ENCODE data around the gene VARS1.

Gene VARS1

DNA sequence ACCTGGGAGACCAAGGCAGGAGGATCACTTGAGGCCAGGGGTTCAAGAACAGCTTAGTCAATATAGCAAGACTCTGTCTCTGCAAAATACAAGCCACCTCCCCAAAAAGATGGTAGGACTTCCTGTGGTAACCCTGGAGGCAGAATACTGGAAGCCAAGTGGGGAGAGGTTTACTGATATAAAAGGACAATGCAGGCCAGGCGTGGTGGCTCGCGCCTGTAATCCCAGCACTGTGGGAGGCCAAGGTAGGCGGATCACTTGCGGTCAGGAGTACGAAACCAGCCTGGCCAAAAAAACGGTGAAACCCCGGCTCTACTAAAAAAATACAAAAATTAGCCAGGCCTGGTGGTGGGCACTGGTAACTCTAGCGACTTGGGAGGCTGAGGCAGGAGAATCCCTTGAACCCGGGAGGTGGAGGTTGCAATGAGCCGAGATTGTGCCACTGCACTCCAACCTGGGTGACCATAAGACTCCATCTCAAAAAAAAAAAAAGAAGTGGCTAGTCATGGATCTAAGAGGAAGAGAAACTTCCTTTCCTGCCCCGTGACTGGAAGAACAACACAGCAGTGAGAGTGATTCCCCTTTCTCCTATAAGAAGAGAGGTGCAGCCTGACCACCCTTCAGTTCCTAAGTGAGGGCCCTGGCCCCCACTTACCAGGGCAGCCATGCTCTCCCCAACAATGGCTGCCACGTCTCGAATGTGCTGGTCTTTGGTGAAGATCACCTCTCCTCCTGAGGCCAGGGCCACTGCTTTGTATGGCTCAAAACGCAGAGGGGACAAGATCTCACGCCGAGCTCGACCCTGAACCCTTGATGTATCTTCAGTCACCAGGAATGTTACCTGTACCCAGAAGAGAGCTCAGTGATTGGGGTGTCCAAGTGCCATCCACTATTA is 26.9 kb downstream of the VARS1 start:
- peak; percentile 84 for DNase-seq

DNA sequence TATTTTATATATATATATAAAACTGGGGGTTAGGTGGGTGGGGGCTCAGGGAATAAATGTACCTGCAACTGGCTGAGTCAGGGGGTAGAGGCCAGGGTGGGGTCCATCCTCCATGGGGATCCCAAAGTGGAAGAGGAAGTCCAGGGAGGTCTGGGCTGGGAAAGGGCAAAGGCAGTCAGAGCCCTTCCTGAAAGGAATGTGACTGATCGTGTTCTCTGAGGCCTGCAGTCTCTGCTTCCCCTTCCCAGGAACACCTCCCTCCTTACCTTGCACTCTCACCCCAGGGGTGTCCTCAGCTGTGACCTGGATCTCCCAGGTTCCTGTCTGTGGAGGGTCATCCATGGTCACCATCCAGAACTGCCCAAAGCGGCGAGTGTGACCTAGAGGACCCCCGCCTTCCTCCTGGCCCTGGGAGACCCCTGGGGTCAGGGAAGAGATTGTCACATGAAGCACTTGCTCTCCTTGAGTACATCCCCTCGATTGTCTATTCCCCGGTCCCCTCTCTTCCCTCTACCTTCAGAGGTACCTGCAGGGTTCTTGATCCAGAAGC is 28.4 kb downstream of the VARS1 start:
- DNase-seq = no peak

DNA sequence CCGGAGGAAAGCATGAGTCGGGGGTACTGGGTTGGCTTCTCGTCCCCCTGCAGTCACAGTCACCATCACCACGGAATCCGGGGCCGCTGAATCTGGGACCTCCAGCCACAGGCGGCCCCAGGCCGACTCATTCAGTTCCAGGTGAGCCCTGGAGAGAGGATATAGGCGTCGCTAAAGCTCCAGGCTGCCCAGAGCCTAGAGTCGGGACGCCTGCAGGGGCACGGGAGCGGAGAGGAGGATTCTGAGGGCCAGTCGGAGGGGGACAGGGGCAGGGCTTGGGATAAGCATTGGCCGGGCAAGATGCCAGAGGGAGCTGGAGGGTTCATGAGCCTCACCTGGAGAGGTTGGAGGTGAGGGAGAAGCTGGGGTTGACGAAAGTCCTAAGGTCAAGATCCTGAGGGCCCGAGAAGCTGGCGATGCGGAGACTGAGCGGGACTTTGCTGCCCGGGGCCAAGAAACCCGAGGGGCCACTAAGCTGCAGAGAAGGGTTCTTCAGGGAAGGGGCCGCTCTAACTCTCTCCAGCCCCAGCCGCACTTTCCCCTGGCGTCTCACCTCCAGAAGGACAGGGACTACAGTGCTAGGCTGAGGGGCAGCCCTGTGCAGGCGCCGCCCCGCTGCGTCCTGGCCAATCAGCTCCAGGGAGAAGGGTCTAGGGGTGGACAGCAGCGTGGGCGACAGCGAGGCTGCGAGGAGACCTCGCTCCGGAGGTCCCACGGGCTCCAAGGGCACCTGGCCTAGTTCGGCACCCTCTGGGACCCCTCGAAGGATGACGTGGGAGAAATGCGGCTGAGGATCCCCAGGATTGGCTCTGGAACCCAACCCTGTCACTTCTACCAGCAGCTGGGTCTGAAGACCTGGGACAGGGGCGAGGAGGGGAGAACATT is 29.4 kb downstream of the VARS1 start:
- no peak for DNase-seq

DNA sequence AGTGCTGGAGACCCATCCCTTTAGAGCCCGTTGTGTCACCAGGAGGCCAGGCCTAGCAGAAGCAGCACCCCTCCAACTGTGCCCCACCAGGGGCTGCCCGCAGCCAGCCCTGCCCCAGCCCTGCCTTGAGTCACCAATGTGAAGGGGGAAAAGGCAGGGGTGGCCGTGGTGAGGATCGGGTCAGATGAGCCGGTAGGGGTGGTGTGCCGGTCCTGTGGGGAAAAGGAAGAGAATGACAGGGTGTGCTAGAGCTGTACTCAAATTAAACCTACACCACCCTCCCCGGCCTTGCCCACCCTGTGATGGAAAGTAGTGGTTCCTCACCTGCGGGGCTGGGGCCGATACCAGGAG is 30.0 kb downstream of the VARS1 start:
- no peak for DNase-seq

DNA sequence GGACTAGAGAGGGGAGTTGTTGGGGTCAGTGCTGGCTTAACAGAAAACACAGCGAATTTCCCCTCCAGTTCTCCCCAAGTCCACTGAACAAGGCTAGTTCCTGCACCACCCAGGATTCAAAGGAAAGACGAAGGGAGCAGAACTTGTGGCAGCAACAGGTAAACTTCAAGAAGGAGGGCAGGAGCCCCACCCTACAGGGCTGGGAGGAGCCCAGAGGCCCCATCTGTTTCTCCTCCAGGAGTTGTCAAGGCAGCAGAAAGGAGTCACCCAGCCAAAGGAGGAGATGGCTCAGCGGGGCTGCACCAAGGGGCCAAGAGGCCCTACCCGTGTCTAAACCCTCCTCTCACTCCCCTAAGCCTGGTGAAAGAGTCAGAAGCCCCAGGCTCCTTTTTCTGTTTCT is 31.4 kb downstream of the VARS1 start:
- no peak for DNase-seq

DNA sequence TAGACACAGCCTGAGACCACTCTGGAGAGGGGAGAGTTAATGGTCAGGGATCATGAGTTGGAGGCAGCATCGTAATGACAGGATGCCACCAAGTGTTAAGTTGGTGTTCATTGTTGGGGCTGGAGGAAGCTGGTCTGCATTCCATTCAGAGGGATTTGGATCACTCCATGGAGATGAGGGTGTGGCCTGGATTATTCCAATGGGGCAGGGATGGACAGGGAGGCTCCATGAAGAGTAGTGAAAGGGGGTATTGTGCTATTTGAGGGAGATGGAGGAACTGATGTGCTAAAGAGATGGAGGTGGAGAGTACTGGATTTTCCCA is 32.0 kb downstream of the VARS1 start:
- DNase-seq = no peak

DNA sequence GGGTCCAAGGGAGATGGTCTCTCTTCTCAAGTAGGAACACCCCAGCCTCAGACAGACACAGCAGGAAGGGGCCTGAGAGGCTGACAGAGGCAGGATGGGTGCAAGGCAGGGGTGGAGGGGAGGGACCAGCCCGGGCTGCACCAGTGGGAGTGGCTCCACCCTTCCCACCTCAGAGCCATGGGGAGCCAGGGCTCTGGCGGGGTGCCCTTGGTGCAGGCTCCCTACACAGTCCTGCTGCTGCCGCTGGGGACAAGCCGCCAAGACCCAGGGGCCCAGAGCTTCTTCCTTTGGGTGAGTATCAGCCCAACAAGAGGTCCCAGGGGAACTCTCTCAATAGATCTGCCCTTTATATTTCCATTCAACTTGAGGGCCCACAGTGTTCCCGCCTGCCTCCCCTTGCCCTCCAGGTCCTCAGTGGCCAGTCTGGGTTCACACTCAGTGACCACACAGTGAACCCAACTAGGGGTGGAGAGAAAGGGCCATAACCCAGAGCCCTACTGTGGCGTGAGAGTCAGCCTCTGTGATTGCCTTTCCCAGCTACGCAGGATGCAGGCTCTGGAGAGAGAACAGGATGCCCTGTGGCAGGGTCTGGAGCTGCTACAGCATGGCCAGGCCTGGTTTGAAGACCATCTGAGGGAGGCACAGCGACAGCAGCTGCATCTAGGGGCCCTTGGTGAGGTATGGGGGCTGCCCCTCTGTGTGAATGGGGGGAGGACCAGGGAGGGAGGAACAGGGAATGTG is 32.5 kb downstream of the VARS1 start:
- no peak for DNase-seq

DNA sequence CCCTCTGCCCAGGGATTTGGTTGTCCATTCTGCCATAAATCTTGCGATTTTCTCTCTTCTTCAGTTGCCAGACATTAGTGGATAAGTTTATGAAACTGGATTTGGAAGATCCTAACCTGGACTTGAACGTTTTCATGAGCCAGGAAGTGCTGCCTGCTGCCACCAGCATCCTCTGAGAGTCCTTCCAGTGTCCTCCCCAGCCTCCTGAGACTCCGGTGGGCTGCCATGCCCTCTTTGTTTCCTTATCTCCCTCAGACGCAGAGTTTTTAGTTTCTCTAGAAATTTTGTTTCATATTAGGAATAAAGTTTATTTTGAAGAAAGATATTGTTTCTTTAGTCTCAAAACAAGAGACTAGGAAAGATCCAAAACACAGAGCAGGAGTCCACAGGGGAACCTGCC is 33.2 kb downstream of the VARS1 start, which contains the start of gene SAPCD1:
Gene SAPCD1, plus strand, starts transcription at position 301 of the 400 bp plus-strand sequence. CDS start 399 bp downstream, outside the sequence.
- no peak for DNase-seq

DNA sequence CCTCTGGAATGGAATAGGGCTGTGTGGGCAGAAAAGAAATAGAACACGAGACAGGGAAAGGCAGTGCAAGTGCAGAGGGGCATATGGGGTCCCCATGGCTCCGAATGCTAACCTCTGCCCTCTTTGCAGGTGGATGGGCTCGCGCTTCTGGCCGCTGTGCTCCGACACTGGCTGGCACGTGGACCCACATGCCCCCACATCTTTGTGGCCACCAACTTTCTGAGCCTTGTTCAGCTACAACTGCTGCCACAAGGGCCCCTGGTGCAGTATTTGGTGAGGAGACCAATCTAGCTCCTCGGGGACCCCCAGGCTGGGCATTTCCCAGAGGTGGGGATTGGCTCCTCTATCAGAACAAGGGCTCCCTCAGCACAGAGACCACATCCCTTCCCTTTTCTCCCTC is 34.2 kb downstream of the VARS1 start:
- no peak for DNase-seq

DNA sequence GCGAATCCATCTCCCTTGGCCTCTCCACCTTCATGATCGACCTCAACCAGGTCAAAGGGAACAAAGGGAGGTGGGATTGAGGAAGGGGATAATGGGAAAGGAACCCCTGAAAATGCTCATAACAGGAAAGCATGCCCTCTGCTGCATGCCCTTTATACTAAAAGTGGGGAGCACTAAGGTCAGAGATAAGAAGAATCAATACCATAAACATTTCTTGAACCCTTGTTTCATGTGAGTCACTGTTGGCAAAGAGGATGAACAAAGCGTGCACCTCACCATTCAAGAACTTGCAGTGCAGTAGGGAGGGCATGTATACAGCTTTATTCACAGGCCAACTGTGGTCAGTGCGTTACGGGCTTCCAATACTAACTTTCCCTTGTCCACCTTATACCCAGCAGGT is 34.8 kb downstream of the VARS1 start:
- no peak for DNase-seq

DNA sequence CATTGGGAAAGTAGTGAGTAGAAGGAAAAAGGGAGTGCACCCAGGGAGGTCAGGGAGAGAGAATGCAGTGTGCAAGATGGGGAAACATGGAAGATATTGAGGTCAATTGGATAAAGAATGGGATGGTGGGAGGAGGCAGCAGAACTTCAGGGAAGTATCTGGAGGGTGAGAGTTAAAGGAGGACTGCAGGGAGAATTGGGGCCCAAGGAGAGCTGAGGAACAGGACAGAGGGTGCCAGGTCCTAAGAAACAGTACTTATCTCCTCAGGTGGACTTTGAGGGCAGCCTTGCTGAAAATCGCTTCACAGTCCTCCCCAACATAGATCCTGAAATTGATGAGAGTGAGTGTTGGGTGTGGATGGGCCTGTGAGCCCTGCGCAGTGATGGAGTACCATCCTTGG is 37.3 kb downstream of the VARS1 start:
- DNase-seq = no peak

DNA sequence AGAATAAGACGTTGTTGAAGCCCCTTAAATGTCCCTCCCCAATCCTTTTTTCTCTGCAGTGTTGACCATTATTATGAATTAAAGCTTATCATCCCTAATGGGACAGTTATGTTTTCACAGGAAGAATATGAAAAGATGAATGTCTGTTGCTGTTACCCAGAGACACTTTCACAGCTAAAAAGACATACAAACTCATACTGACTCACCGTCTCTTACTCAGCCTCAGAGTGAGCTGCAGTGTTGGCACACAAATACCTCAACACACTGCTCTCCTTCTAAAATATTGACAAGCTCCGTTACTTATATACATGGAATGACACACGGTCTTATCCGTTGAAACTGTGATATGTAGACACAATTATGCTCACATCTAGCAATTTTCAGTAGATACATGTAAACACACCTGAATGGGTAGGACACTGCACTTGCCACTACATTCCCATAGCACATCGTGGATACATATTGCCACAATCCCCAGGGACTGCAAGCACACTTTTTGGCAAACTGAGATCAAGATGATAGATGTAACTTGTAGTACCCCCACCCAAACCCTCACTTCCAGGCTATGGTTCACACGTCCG is 42.7 kb downstream of the VARS1 start:
- DNase-seq = no peak

DNA sequence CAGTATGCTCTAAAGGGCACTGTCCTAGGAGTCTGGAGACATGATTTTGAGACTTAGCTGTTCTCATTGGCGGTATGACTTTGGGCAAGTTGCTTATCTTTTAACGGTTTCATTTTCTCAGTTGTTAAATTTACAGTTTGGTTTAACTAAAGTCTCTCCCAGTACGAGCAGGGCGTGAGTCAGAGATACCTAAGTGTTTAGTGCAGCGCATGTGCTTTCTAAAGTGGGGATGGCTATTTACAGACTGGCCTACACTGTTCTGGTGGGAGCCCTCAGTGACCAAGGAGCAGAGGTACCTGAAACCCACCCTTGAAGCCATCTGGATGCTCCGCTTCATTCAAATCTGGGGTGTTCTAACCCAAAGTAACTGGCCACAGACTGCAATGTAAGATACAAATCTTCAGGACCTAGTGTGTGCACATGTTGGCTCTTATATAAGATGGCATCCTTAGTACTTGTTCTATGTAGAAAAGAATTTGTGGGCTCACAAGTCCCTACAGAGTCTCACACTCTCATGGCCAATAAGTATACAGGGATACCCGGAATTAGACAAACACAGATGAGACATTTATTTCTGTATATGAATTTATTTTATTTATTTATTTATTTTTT is 45.0 kb downstream of the VARS1 start:
- DNase-seq = no peak

DNA sequence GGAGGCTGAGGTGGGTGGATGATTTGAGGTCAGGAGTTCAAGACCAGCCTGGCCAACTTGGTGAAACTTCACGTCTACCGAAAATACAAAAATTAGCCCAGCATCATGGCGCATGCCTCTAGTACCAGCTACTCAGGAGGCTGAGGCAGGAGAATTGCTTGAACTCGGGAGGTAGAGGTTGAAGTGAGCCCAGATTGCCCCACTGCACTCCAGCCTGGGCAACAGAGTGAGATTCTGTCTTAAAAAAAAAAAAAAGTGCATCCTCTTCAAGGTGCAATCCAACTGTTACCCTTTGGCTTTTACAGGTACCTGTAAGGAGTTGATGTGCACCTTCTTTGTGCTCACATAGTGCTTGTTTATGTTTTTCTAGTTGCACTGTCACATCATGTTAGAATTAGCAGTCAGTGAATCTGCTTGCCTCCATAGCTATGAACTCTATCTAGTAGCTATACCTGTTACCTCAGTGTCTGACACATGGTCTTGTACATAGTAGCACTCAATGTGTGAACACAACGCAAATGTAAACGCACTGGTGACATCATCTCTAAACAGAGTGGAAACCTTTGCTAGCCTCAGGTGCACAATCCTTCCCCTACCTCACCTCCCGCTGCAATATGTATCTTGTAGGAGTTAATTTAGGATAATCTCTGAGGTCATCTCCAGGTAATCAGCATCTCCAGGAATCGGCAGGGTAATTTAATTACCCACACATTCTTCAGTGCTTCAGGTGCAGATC is 46.1 kb downstream of the VARS1 start:
- no peak for DNase-seq

Data from suppressor macrophage treated with lipopolysaccharide for 4 hours (primary cell).